OCI-LY7 (cell line): ENCODE measurements around the gene SPPL3.

Source experiments
- EZH2phosphoT487 ChIP-seq: fragments of 200-600 bp; sonication (generic); IDR thresholded peaks from 2 replicates; pipeline ENCODE4 v1.6.1; 2018; ENCODE audit warnings: low read depth, borderline replicate concordance, mild to moderate bottlenecking, mixed run types, antibody characterized with exemption, low read length, moderate library complexity, mixed read lengths
- TF ChIP-seq, protein P1 (sequence below): fragments of 200-600 bp; sonication (generic); conservative IDR thresholded peaks from 2 replicates; pipeline ENCODE4 v1.5.1; 2014; ENCODE audit warnings: mild to moderate bottlenecking, antibody characterized with exemption, low read length, moderate library complexity, mixed read lengths

GRCh38 chr12:120733574-120733973, 170.6 kb downstream of the SPPL3 start:
- TF ChIP-seq, protein P1, sequence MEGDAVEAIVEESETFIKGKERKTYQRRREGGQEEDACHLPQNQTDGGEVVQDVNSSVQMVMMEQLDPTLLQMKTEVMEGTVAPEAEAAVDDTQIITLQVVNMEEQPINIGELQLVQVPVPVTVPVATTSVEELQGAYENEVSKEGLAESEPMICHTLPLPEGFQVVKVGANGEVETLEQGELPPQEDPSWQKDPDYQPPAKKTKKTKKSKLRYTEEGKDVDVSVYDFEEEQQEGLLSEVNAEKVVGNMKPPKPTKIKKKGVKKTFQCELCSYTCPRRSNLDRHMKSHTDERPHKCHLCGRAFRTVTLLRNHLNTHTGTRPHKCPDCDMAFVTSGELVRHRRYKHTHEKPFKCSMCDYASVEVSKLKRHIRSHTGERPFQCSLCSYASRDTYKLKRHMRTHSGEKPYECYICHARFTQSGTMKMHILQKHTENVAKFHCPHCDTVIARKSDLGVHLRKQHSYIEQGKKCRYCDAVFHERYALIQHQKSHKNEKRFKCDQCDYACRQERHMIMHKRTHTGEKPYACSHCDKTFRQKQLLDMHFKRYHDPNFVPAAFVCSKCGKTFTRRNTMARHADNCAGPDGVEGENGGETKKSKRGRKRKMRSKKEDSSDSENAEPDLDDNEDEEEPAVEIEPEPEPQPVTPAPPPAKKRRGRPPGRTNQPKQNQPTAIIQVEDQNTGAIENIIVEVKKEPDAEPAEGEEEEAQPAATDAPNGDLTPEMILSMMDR, result no peak
- no peak for TF ChIP-seq EZH2phosphoT487
